Smooth muscle cell of the pulmonary artery (primary cell): ENCODE measurements around the gene ZBTB4. TPM values are rescaled to one million over a fixed set of nuclear protein-coding genes. Genes with fewer than 3 reads are reported as not detected.

Experiments
- total RNA-seq: library from RNA; depleted of rRNA; stranded (reverse); fragments of >200 nt; gene quantifications from 2 replicates; pipeline ENCODE4 v1.2.3, GENCODE V29; 2014

ZBTB4 gene, protein sequence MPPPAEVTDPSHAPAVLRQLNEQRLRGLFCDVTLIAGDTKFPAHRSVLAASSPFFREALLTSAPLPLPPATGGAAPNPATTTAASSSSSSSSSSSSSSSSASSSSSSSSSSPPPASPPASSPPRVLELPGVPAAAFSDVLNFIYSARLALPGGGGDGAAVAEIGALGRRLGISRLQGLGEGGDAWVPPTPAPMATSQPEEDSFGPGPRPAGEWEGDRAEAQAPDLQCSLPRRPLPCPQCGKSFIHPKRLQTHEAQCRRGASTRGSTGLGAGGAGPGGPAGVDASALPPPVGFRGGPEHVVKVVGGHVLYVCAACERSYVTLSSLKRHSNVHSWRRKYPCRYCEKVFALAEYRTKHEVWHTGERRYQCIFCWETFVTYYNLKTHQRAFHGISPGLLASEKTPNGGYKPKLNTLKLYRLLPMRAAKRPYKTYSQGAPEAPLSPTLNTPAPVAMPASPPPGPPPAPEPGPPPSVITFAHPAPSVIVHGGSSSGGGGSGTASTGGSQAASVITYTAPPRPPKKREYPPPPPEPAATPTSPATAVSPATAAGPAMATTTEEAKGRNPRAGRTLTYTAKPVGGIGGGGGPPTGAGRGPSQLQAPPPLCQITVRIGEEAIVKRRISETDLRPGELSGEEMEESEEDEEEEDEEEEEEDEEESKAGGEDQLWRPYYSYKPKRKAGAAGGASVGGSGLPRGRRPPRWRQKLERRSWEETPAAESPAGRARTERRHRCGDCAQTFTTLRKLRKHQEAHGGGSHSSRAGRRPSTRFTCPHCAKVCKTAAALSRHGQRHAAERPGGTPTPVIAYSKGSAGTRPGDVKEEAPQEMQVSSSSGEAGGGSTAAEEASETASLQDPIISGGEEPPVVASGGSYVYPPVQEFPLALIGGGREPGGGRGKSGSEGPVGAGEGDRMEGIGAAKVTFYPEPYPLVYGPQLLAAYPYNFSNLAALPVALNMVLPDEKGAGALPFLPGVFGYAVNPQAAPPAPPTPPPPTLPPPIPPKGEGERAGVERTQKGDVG
- 39.2 and 45.6 TPM in 2 replicates for total RNA-seq

DNA sequence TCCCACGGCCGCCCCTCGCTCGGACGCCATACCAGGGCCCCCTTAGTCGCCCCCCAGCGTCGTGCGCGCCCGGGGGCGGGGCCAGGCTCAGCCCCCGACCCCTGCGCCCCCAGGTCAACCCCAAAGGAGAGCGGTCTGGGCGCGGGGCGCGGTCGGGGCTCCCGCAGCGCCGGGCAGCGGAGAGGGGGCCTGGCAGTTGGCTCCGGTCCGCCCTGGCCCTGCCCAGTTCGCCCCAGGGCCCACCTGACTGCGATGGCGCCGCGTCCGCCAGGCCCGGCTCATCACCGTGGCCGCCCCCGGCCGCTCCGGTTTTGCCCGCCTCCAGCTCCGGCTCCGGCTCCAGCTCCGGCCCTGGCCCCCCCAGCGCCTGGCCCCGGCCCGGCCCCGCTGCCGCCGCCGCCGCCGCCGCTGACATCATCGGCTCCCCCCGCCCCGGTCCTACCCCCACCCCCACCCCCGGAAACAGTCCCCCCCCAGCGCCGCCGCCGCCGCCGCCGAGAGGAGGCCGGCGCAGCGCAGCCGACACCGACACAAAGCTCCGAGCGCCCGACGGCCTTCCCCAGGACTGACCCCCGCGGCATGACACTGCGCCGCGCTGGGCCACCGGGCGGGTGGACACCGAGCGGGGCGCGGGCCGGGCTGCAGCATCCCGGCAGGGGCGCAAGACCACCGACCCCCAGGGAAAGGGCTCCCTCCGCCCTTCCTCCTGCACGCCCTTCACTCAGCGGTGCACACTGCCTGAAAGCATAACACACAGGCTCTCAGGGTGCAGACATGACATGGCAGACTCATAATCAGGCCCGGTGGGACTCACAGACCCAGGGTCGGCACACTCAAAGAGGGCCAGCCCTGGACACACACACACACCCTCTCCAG is at the start of gene ZBTB4:
Gene ZBTB4 (minus strand): TSS at position 419 of the 876 bp plus-strand sequence. CDS start 12,830 bp downstream, outside the sequence.

DNA sequence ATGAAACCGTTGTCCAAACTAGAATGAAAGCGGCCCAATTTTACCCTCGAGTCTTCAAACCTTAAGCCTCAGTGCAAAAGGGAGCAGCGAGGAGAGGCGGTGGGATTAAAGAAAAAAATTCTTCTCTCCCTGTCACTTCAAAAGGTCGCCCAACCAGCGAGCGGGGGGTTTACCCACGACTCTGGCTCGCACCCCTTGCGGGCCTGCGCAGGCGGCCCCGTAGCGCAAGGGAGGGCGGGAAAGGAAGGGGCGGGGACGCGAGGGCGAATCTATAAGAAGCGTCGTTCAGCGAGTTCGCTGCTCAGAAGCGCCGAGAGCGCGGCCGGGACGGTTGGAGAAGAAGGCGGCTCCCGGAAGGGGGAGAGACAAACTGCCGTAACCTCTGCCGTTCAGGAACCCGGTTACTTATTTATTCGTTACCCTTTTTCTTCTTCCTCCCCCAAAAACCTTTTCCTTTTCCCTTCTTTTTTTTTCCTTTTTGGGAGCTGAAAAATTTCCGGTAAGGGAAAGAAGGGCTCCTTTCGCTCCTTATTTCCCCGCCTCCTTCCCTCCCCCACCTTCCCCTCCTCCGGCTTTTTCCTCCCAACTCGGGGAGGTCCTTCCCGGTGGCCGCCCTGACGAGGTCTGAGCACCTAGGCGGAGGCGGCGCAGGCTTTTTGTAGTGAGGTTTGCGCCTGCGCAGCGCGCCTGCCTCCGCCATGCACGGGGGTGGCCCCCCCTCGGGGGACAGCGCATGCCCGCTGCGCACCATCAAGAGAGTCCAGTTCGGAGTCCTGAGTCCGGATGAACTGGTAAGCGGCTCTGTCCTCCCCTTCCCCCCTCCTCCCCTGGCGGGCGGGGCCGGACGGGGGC is 4.9 kb upstream of the ZBTB4 start, which contains the start of gene POLR2A:
Gene POLR2A (plus strand): TSS at position 300 of the 852 bp plus-strand sequence.

DNA sequence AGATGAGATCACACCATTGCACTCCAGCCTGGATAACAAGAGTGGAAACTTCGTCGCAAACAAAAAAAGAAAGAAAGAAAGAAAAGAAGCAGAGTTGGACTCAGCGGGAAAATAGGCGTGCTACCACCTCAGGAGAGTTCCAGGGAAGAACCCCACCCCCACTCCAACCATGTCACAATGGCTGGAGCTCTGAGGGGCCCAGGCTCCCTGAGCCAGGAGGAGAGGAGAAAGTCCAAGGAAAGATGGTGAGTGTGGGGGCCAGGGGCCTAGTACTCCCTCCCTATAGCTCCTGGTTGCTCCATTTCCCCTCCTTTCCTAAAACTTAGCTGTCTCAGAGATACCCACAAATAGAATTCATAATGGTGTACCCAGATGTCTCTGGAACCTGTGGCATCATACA is 1.8 kb upstream of the ZBTB4 start, which contains the start of gene SLC35G6:
Gene SLC35G6 (plus strand): TSS at position 172 of the 400 bp plus-strand sequence. CDS start 71 bp downstream, at position 243.

DNA sequence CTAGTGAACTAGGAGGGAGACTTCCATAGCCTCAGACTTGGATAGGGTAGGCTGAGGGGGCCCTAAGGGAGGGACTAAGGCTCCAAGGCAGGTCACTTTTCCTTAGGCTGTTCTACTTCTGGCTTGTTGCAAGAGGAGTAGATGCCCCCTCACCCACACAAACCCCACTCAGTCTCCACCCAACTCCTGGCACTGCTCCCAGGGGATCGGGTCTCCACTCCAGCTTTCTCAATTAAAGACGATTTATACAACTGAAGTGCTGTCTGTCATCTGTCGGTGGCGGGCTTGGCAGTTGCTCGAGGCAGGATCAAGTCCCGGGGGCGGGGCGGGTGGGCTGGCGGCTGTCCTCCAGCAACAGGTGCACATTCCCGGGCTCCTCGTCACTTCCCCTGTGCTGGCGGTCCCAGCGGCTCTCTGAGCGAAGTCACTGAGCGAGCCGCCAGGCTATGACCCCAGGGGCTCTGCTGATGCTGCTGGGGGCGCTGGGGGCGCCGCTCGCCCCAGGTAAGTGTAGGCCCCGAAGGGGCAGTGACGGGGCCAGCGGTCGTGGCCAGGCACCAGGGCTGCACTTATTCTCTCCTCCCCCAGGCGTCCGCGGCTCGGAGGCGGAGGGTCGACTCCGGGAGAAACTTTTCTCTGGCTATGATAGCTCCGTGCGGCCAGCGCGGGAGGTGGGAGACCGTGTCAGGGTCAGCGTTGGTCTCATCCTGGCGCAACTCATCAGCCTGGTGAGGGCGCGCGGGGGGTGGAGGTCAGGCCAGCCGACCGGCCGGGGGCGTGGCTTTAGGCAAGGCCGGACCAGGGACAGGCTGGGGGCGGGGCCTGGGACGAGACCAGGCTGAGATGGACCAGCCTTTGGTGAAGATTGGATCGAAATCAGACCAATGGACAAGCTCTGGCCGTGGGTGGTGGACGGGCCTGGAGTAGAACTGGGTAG is 34.5 kb downstream of the ZBTB4 start, which contains the start of gene CHRNB1:
Gene CHRNB1 (plus strand): TSS at position 380 of the 937 bp plus-strand sequence. CDS start 67 bp downstream, at position 447.

DNA sequence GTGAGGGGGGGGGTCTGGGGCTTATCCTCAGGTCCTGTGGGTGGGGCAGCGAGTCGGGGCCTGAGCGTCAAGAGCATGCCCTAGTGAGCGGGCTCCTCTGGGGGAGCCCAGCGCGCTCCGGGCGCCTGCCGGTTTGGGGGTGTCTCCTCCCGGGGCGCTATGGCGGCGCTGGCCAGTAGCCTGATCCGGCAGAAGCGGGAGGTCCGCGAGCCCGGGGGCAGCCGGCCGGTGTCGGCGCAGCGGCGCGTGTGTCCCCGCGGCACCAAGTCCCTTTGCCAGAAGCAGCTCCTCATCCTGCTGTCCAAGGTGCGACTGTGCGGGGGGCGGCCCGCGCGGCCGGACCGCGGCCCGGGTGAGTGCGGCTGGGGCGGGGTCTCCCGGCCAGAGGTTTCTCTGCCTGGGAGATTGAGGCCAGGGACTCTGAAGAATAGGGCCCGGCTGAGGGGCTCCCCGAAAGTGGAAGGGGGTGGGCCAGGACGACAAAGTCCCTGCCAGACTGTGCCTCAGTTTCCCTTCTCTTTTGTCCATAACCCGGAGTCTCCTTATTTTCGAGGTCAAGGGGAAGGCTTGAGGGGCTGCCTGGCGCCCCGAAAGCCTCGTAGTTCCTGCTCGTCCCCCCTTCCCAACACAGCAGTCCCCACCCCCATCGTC is 39.8 kb downstream of the ZBTB4 start, which contains the start of gene FGF11:
Gene FGF11 (plus strand): TSS at position 51 of the 651 bp plus-strand sequence. CDS start 109 bp downstream, at position 160.

DNA sequence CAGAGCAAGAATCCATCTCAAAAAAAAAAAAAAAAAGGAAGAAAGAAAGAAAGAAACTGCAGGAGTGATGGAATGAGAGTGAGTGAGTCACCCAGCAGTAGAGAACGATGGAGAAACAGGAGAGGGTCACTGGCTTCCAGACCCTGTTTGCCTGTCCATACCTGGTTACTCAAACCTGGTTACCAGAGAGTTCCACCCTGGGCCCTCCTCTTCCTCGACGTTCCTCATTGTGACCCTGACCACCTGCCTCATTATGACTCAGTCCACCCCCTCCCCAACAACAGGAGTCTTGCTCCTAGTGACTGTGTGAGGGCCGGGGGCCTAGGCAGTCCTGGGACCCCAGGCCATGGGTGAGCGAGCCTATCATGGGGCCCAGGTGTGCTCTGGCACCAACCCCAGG is 50.9 kb downstream of the ZBTB4 start, which contains the start of gene SPEM3:
Gene SPEM3 (plus strand): TSS at position 301 of the 400 bp plus-strand sequence. CDS start 46 bp downstream, at position 347.

DNA sequence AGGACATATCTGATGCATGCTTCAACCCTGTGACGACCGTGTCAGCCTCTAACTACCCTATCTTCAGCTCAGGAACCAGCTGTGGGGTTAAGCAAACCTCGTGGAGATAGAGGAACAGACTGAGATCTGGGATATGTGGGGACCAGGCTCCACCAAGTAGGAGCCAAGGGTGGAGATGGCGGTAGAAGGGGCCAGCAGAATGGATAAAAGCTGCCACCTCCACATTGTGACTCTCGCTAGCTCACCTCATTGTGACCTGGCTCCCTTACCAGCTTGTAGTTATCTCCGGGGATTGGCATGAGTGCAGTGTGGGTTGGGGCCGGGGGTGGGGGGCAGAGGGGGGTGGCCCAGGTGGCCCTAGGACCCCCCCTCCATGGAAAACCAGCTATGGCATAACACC is 54.1 kb downstream of the ZBTB4 start, which contains the start of gene SPEM2:
Gene SPEM2 (plus strand): TSS at position 301 of the 400 bp plus-strand sequence. CDS start 73 bp downstream, at position 374.

DNA sequence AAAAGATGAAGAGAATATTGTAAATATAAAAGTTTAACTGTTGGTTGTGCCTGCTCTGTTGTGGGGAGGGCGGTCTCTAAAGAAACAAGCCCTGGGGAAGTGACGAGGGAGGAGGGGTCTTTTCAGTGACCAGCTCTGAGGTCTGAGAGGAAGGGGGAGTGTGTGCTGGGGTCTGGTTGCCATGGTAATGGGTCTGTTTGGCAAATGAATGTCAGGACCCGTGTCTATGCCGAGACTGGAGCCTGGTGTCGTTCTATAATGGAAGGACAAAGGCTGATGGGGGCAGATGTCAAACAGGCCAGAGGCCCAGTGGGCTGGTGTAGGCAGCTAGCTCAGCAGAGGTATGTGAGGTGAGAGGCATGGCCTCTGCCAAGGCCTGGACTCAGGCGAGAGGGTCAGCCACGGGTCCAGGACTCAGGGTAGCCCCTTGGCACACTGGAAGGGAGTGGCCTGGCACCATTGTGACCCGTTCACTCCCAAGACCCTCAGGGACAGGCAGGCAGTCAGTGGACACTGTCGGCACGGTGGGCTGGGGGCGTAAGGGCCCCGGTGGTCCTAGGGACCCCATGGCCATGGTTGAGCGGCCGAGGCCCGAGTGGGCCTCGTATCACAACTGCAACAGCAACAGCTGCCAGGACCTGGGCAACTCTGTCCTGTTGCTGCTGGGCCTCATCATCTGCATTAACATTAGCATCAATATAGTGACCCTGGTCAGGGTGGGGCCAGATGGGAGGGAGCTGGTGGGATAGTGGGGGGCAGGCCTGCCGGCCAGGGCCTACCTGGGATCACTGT is 59.4 kb downstream of the ZBTB4 start, which contains the start of gene SPEM1:
Gene SPEM1 (plus strand): TSS at position 506 of the 792 bp plus-strand sequence. CDS start 61 bp downstream, at position 567.

Other genes with a start within 250 kb of the ZBTB4 start
- 57.9 and 79.4 TPM in 2 replicates for gene DVL2, start 245.1 kb downstream of the ZBTB4 start, total RNA-seq
- gene PHF23, start 240.2 kb downstream of the ZBTB4 start, total RNA-seq = 36.2 and 41.9 TPM in 2 replicates
- gene GABARAP, start 237.2 kb downstream of the ZBTB4 start, total RNA-seq = 152 and 153 TPM in 2 replicates
- 71.7 and 85.0 TPM in 2 replicates for gene CTDNEP1, start 227.9 kb downstream of the ZBTB4 start, total RNA-seq
- 23.6 and 23.8 TPM in 2 replicates for gene ELP5, start 227.4 kb downstream of the ZBTB4 start, total RNA-seq
- 0.33 and 0.65 TPM in 2 replicates for gene CLDN7, start 217.2 kb downstream of the ZBTB4 start, total RNA-seq
- gene SLC2A4, start 197.9 kb downstream of the ZBTB4 start, total RNA-seq = 0.10 and 0.13 TPM in 2 replicates
- 0.07 TPM in 1 of 2 replicates, not detected in the other for gene YBX2, start 185.0 kb downstream of the ZBTB4 start, total RNA-seq
- 351 and 391 TPM in 2 replicates for gene EIF5A, start 172.0 kb downstream of the ZBTB4 start, total RNA-seq
- 20.3 and 20.4 TPM in 2 replicates for gene GPS2, start 164.3 kb downstream of the ZBTB4 start, total RNA-seq
- 21.6 and 31.2 TPM in 2 replicates for gene NEURL4, start 150.3 kb downstream of the ZBTB4 start, total RNA-seq
- gene ACAP1, start 143.1 kb downstream of the ZBTB4 start, total RNA-seq = 0.33 and 0.99 TPM in 2 replicates
- 13.4 and 14.2 TPM in 2 replicates for gene KCTD11, start 127.5 kb downstream of the ZBTB4 start, total RNA-seq
- not detected in 2 replicates for gene TMEM95, start 124.5 kb downstream of the ZBTB4 start, total RNA-seq
- gene TNK1, start 98.5 kb downstream of the ZBTB4 start, total RNA-seq = 0.20 and 0.26 TPM in 2 replicates
- 52.9 and 58.3 TPM in 2 replicates for gene PLSCR3, start 85.1 kb downstream of the ZBTB4 start, total RNA-seq
- 57.9 and 74.2 TPM in 2 replicates for gene TMEM256, start 75.5 kb downstream of the ZBTB4 start, total RNA-seq
- gene NLGN2, start 71.8 kb downstream of the ZBTB4 start, total RNA-seq = 23.7 and 28.4 TPM in 2 replicates
- not detected in 2 replicates for gene SPEM1, start 59.3 kb downstream of the ZBTB4 start, total RNA-seq
- not detected in 2 replicates for gene SPEM2, start 54.0 kb downstream of the ZBTB4 start, total RNA-seq
- gene SPEM3, start 50.8 kb downstream of the ZBTB4 start, total RNA-seq = not detected in 2 replicates
- 2.5 and 3.2 TPM in 2 replicates for gene TMEM102, start 44.2 kb downstream of the ZBTB4 start, total RNA-seq
- gene FGF11, start 40.1 kb downstream of the ZBTB4 start, total RNA-seq = 12.9 and 16.7 TPM in 2 replicates
- gene CHRNB1, start 34.6 kb downstream of the ZBTB4 start, total RNA-seq = 5.2 and 6.7 TPM in 2 replicates
- not detected in 2 replicates for gene SLC35G6, start 1.8 kb upstream of the ZBTB4 start, total RNA-seq
- 117 and 118 TPM in 2 replicates for gene POLR2A, start 4.7 kb upstream of the ZBTB4 start, total RNA-seq
- 21.6 and 23.8 TPM in 2 replicates for gene TNFSF12, start 69.4 kb upstream of the ZBTB4 start, total RNA-seq
- gene TNFSF13, start 79.1 kb upstream of the ZBTB4 start, total RNA-seq = 1.4 and 2.4 TPM in 2 replicates
- gene SENP3, start 82.3 kb upstream of the ZBTB4 start, total RNA-seq = 65.9 and 75.8 TPM in 2 replicates
- gene CD68, start 100.0 kb upstream of the ZBTB4 start, total RNA-seq = 59.6 and 60.2 TPM in 2 replicates
- gene MPDU1, start 104.2 kb upstream of the ZBTB4 start, total RNA-seq = 36.2 and 54.1 TPM in 2 replicates
- gene SOX15, start 110.5 kb upstream of the ZBTB4 start, total RNA-seq = 0.07 and 0.26 TPM in 2 replicates
- gene FXR2, start 135.3 kb upstream of the ZBTB4 start, total RNA-seq = 42.3 and 51.2 TPM in 2 replicates
- gene SAT2, start 148.2 kb upstream of the ZBTB4 start, total RNA-seq = 34.7 and 35.4 TPM in 2 replicates
- 0.53 and 0.72 TPM in 2 replicates for gene SHBG, start 150.5 kb upstream of the ZBTB4 start, total RNA-seq
- gene ATP1B2, start 171.3 kb upstream of the ZBTB4 start, total RNA-seq = 0.07 and 0.33 TPM in 2 replicates
- 32.2 and 47.2 TPM in 2 replicates for gene TP53, start 207.9 kb upstream of the ZBTB4 start, total RNA-seq
- 2.7 and 3.5 TPM in 2 replicates for gene WRAP53, start 208.8 kb upstream of the ZBTB4 start, total RNA-seq
- 0.10 and 0.39 TPM in 2 replicates for gene EFNB3, start 225.6 kb upstream of the ZBTB4 start, total RNA-seq
- gene DNAH2, start 238.1 kb upstream of the ZBTB4 start, total RNA-seq = 0.23 and 0.39 TPM in 2 replicates